NCI-H345 (cell line): ENCODE measurements around the gene SEC14L5.

Source experiments
- DNase-seq: peaks from one replicate; lab custom pipeline; 2025; lab: John Stamatoyannopoulos, UW

SEC14L5 gene

GRCh38 chr16:4987580-4988374, 29.6 kb downstream of the SEC14L5 start:
- no peak for DNase-seq

- DNase-seq: no peak
These were observed 30.5 kb downstream of the SEC14L5 start for GRCh38 chr16:4988647-4989046.

- no peak for DNase-seq
These were observed 31.4 kb downstream of the SEC14L5 start for GRCh38 chr16:4989391-4990006.

- no peak for DNase-seq
These were observed 32.3 kb downstream of the SEC14L5 start for GRCh38 chr16:4990415-4990814.

- no peak for DNase-seq
These were observed 33.6 kb downstream of the SEC14L5 start for GRCh38 chr16:4991754-4992153.

- no peak for DNase-seq
These were observed 36.7 kb downstream of the SEC14L5 start for GRCh38 chr16:4994719-4995434.

- DNase-seq: no peak
These were observed 42.5 kb downstream of the SEC14L5 start for GRCh38 chr16:5000573-5001001.

GRCh38 chr16:5001571-5001970, 43.4 kb downstream of the SEC14L5 start:
- no peak for DNase-seq

- no peak for DNase-seq
These were observed 43.9 kb downstream of the SEC14L5 start for GRCh38 chr16:5001986-5002385.

- DNase-seq: no peak
These were observed 44.6 kb downstream of the SEC14L5 start for GRCh38 chr16:5002699-5003143.

- no peak for DNase-seq
These were observed 45.1 kb downstream of the SEC14L5 start for GRCh38 chr16:5003211-5003610.

GRCh38 chr16:5003828-5004227, 45.7 kb downstream of the SEC14L5 start:
- no peak for DNase-seq

- DNase-seq: no peak
These were observed 46.2 kb downstream of the SEC14L5 start for GRCh38 chr16:5004311-5004710.

- DNase-seq: no peak
These were observed 47.8 kb downstream of the SEC14L5 start for GRCh38 chr16:5005916-5006315.

GRCh38 chr16:5006348-5007193, 48.4 kb downstream of the SEC14L5 start:
- DNase-seq: no peak

GRCh38 chr16:5007256-5007655, 49.1 kb downstream of the SEC14L5 start:
- no peak for DNase-seq

GRCh38 chr16:5008311-5008731, 50.2 kb downstream of the SEC14L5 start:
- DNase-seq: no peak

- DNase-seq: no peak
These were observed 52.6 kb downstream of the SEC14L5 start for GRCh38 chr16:5010576-5011329.

GRCh38 chr16:5011637-5012036, 53.5 kb downstream of the SEC14L5 start:
- DNase-seq: no peak

- DNase-seq: no peak
These were observed 54.8 kb downstream of the SEC14L5 start for GRCh38 chr16:5012887-5013286.

GRCh38 chr16:5015351-5015750, 57.2 kb downstream of the SEC14L5 start:
- no peak for DNase-seq
